Effector memory CD8-positive, alpha-beta T cell (primary cell): ENCODE results near the gene PRR18.

Source experiments
- ATAC-seq: fragments of 150-1000 bp; cut with Tn5 transposase; replicated peaks from 2 replicates; pipeline ENCODE4 v1.10.0; 2021; ENCODE audit warnings: mild to moderate bottlenecking, moderate library complexity
- DNase-seq, 3 experiments: peaks; one replicate each; pipeline ENCODE4 v3.0.0; 2021
- H3K27ac Mint-ChIP-seq, 2 donors: one replicate each; pipeline ENCODE4 v1.8.0; 2022; ENCODE audit warnings: mild to moderate bottlenecking in 2 of 2, mixed read lengths in 2 of 2, moderate library complexity in 2 of 2
- H3K27me3 Mint-ChIP-seq, 2 donors: one replicate each; pipeline ENCODE4 v1.8.0; 2022; ENCODE audit warnings: mixed read lengths in 2 of 2
- H3K36me3 Mint-ChIP-seq: one replicate; pipeline ENCODE4 v1.8.0; 2022; ENCODE audit warnings: mild to moderate bottlenecking, moderate library complexity, mixed read lengths; ENCODE audit not compliant: insufficient read depth
- H3K4me1 Mint-ChIP-seq, 2 donors: one replicate each; pipeline ENCODE4 v1.8.0; 2022; ENCODE audit warnings: low read depth in 2 of 2, mixed read lengths in 2 of 2
- H3K4me3 Mint-ChIP-seq, 2 donors: one replicate each; pipeline ENCODE4 v1.8.0; 2022; ENCODE audit warnings: mild to moderate bottlenecking in 2 of 2, mixed read lengths in 2 of 2, moderate library complexity in 2 of 2
- H3K9me3 Mint-ChIP-seq, 2 donors: one replicate each; pipeline ENCODE4 v1.8.0; 2022; ENCODE audit warnings: mixed read lengths in 2 of 2

PRR18 gene

GRCh38 chr6:166318649-166319600, 10.7 kb upstream of the PRR18 start:
- H3K9me3 Mint-ChIP-seq, result no peaks in the 10 kb centered on the region
- no peaks in the 10 kb centered on the region for H3K27me3 Mint-ChIP-seq
- H3K36me3 Mint-ChIP-seq, result peaks cover 42% of the 10 kb centered on the region
- no peak for ATAC-seq
- no peak overlapping the region for H3K27ac Mint-ChIP-seq
- peaks cover 0 to 3% of the 10 kb centered on the region in 2 donors for H3K4me1 Mint-ChIP-seq
- H3K4me3 Mint-ChIP-seq, result no peak overlapping the region
- no peak for DNase-seq

GRCh38 chr6:166318227-166318626, 10.0 kb upstream of the PRR18 start:
- Mint-ChIP-seq H3K4me1 (peaks cover 0 to 3% of the 10 kb centered on the region in 2 donors), H3K4me3 (no peak overlapping the region), H3K9me3 (no peaks in the 10 kb centered on the region), H3K27me3 (no peaks in the 10 kb centered on the region), H3K36me3 (peaks cover 35% of the 10 kb centered on the region), H3K27ac (no peak overlapping the region)
- ATAC-seq (no peak), DNase-seq (no peak)

- Mint-ChIP-seq H3K9me3 (no peaks in the 10 kb centered on the region), H3K36me3 (peaks cover 33% of the 10 kb centered on the region), H3K27me3 (no peaks in the 10 kb centered on the region), H3K27ac (no peak overlapping the region), H3K4me3 (no peak overlapping the region), H3K4me1 (peaks cover 0 to 3% of the 10 kb centered on the region in 2 donors)
- ATAC-seq, result no peak
- DNase-seq, result no peak
Observed at GRCh38 chr6:166317261-166318212, 9.3 kb upstream of the PRR18 start.

GRCh38 chr6:166315436-166315835, 7.2 kb upstream of the PRR18 start:
- no peak for ATAC-seq
- Mint-ChIP-seq H3K4me1 (peaks cover 0 to 3% of the 10 kb centered on the region in 2 donors), H3K9me3 (no peaks in the 10 kb centered on the region), H3K4me3 (no peak overlapping the region), H3K27ac (no peak overlapping the region), H3K36me3 (peaks cover 17% of the 10 kb centered on the region), H3K27me3 (peaks cover 0 to 3% of the 10 kb centered on the region in 2 donors)
- DNase-seq, result no peak

- H3K4me1 Mint-ChIP-seq, result peaks cover 0 to 3% of the 10 kb centered on the region in 2 donors
- H3K9me3 Mint-ChIP-seq, result no peaks in the 10 kb centered on the region
- peaks cover 7 to 12% of the 10 kb centered on the region in 2 donors for H3K27me3 Mint-ChIP-seq
- ATAC-seq (no peak), DNase-seq (no peak)
- no peak overlapping the region for H3K27ac Mint-ChIP-seq
- no peak overlapping the region for H3K4me3 Mint-ChIP-seq
- peaks cover 7% of the 10 kb centered on the region for H3K36me3 Mint-ChIP-seq
Observed at GRCh38 chr6:166314454-166314853, 6.3 kb upstream of the PRR18 start.

GRCh38 chr6:166313255-166314070, 5.3 kb upstream of the PRR18 start:
- no peak overlapping the region for H3K4me3 Mint-ChIP-seq

GRCh38 chr6:166312832-166313231, 4.6 kb upstream of the PRR18 start:
- DNase-seq (no peak), ATAC-seq (no peak)
- Mint-ChIP-seq H3K27ac (no peak overlapping the region), H3K9me3 (no peaks in the 10 kb centered on the region), H3K36me3 (no peaks in the 10 kb centered on the region), H3K4me3 (no peak overlapping the region), H3K4me1 (peaks cover 0 to 2% of the 10 kb centered on the region in 2 donors), H3K27me3 (peaks cover 17 to 24% of the 10 kb centered on the region in 2 donors)

More at GRCh38 chr6:166313255-166314070, 5.3 kb upstream of the PRR18 start:
- peak; percentile 95 for ATAC-seq
- Mint-ChIP-seq H3K36me3 (no peaks in the 10 kb centered on the region), H3K4me1 (peaks cover 0 to under 1% of the 10 kb centered on the region in 2 donors), H3K27me3 (peaks cover 17 to 22% of the 10 kb centered on the region in 2 donors), H3K27ac (no peak overlapping the region), H3K9me3 (no peaks in the 10 kb centered on the region)
- DNase-seq, result peak; percentile 48 to 52 (median 49)

- no peak for ATAC-seq
- Mint-ChIP-seq H3K4me1 (peaks cover 0 to 2% of the 10 kb centered on the region in 2 donors), H3K36me3 (no peaks in the 10 kb centered on the region), H3K4me3 (no peak overlapping the region), H3K9me3 (no peaks in the 10 kb centered on the region), H3K27ac (no peak overlapping the region), H3K27me3 (peaks cover 30 to 40% of the 10 kb centered on the region in 2 donors)
- no peak for DNase-seq
Observed at GRCh38 chr6:166310634-166311033, 2.4 kb upstream of the PRR18 start.

- Mint-ChIP-seq H3K4me3 (no peak overlapping the region), H3K9me3 (no peaks in the 10 kb centered on the region), H3K27ac (no peak overlapping the region), H3K36me3 (no peaks in the 10 kb centered on the region), H3K27me3 (peaks cover 36 to 47% of the 10 kb centered on the region in 2 donors), H3K4me1 (peaks cover 0 to 2% of the 10 kb centered on the region in 2 donors)
- DNase-seq (no peak), ATAC-seq (no peak)
Observed at GRCh38 chr6:166309977-166310376, 1.8 kb upstream of the PRR18 start.

GRCh38 chr6:166308769-166309589, 787 bp upstream of the PRR18 start:
- peaks cover 43 to 53% of the 10 kb centered on the region in 2 donors for H3K27me3 Mint-ChIP-seq
- peak overlapping the region; percentile 49 to 73 for H3K4me3 Mint-ChIP-seq
- H3K9me3 Mint-ChIP-seq, result no peaks in the 10 kb centered on the region

GRCh38 chr6:166307082-166308032, 835 bp downstream of the PRR18 start:
- peak overlapping the region; percentile 59 to 66 for H3K4me3 Mint-ChIP-seq
- peaks cover 0 to 2% of the 10 kb centered on the region in 2 donors for H3K4me1 Mint-ChIP-seq
- ATAC-seq, result peak; percentile 64

More at GRCh38 chr6:166308769-166309589, 787 bp upstream of the PRR18 start:
- ATAC-seq (no peak), DNase-seq (no peak)
- Mint-ChIP-seq H3K36me3 (no peaks in the 10 kb centered on the region), H3K27ac (no peak overlapping the region), H3K4me1 (peaks cover 0 to 2% of the 10 kb centered on the region in 2 donors)

More at GRCh38 chr6:166307082-166308032, 835 bp downstream of the PRR18 start:
- no peaks in the 10 kb centered on the region for H3K36me3 Mint-ChIP-seq
- peaks cover 58 to 69% of the 10 kb centered on the region in 2 donors for H3K27me3 Mint-ChIP-seq
- no peak overlapping the region for H3K27ac Mint-ChIP-seq
- no peak for DNase-seq
- no peaks in the 10 kb centered on the region for H3K9me3 Mint-ChIP-seq
